GM23338 (cell line): ENCODE data around the gene CIT. TPM values are rescaled to one million over a fixed set of nuclear protein-coding genes. Genes with fewer than 3 reads are reported as not detected.
A peak's percentile ranks its signal among the peaks of the same experiment; 100 is the strongest.

ENCODE experiments used
- ATAC-seq: fragments of 200-7000 bp; cut with Tn5 transposase; 3 replicates; pipeline ENCODE4 v1.9.1; 2020
- DNase-seq: peaks from one replicate; pipeline ENCODE4 v3.0.0-alpha.2; 2015; ENCODE audit warnings: low spot score
- H2AFZ ChIP-seq: fragments of 200-600 bp; sonication (generic); 2 replicates; pipeline ENCODE4 v1.8.0; 2016; ENCODE audit warnings: antibody characterized with exemption, mild to moderate bottlenecking, moderate library complexity
- H3F3A ChIP-seq: fragments of 200-600 bp; sonication (generic); replicated peaks from 2 replicates; pipeline ENCODE4 v1.8.0; 2017; ENCODE audit warnings: antibody characterized with exemption, mixed run types, low read depth
- H3K27ac ChIP-seq: fragments of 200-600 bp; sonication (generic); 2 replicates; pipeline ENCODE4 v1.6.1; 2016; ENCODE audit warnings: low read depth
- H3K27me3 ChIP-seq: fragments of 200-600 bp; sonication (generic); 2 replicates; pipeline ENCODE4 v1.8.0; 2016; ENCODE audit warnings: mild to moderate bottlenecking, mixed run types, moderate library complexity; ENCODE audit not compliant: insufficient read depth
- H3K36me3 ChIP-seq: fragments of 200-600 bp; sonication (generic); 2 replicates; pipeline ENCODE4 v1.8.0; 2016; ENCODE audit warnings: mild to moderate bottlenecking; ENCODE audit not compliant: insufficient read depth
- H3K4me1 ChIP-seq: fragments of 200-600 bp; sonication (generic); 2 replicates; pipeline ENCODE4 v1.8.0; 2016; ENCODE audit warnings: mild to moderate bottlenecking, moderate library complexity; ENCODE audit not compliant: insufficient read depth
- H3K4me2 ChIP-seq: fragments of 200-600 bp; sonication (generic); 2 replicates; pipeline ENCODE4 v1.7.1; 2017; ENCODE audit warnings: mixed run types
- H3K4me3 ChIP-seq: fragments of 200-600 bp; sonication (generic); 2 replicates; pipeline ENCODE4 v1.6.1; 2016; ENCODE audit warnings: mixed run types
- H3K79me2 ChIP-seq: fragments of 200-600 bp; sonication (generic); replicated peaks from 2 replicates; pipeline ENCODE4 v1.8.0; 2017; ENCODE audit warnings: mild to moderate bottlenecking; ENCODE audit not compliant: insufficient read depth
- H3K9me2 ChIP-seq: fragments of 200-600 bp; sonication (generic); 2 replicates; pipeline ENCODE4 v1.8.0; 2017; ENCODE audit not compliant: insufficient read depth
- H4K20me1 ChIP-seq: fragments of 200-600 bp; sonication (generic); replicated peaks from 2 replicates; pipeline ENCODE4 v1.8.0; 2017; ENCODE audit warnings: mild to moderate bottlenecking; ENCODE audit not compliant: insufficient read depth
- H3K27ac Mint-ChIP-seq: 2 replicates; pipeline ENCODE4 v1.8.0; 2020; ENCODE audit warnings: inconsistent platforms, mild to moderate bottlenecking, moderate library complexity, mixed read lengths
- H3K27me3 Mint-ChIP-seq: 3 replicates; pipeline ENCODE4 v1.8.0; 2022; ENCODE audit warnings: low read depth, mild to moderate bottlenecking, moderate library complexity, mixed read lengths, inconsistent platforms; ENCODE audit not compliant: insufficient read depth, poor library complexity
- H3K36me3 Mint-ChIP-seq: 3 replicates; pipeline ENCODE4 v1.8.0; 2021; ENCODE audit warnings: low read depth, mild to moderate bottlenecking, inconsistent platforms, moderate library complexity, mixed read lengths
- H3K4me1 Mint-ChIP-seq: 3 replicates; pipeline ENCODE4 v1.8.0; 2020; ENCODE audit warnings: mild to moderate bottlenecking, inconsistent platforms, mixed read lengths
- H3K4me3 Mint-ChIP-seq: 3 replicates; pipeline ENCODE4 v1.8.0; 2021; ENCODE audit warnings: moderate library complexity, mild to moderate bottlenecking, inconsistent platforms, mixed read lengths
- H3K9me3 Mint-ChIP-seq: 3 replicates; pipeline ENCODE4 v1.8.0; 2020; ENCODE audit warnings: moderate library complexity, mild to moderate bottlenecking, inconsistent platforms, mixed read lengths
- CREB1 ChIP-seq: fragments of 250-450 bp; sonication (Bioruptor Pico); IDR thresholded peaks from 2 replicates; pipeline ENCODE4 v1.5.0; 2020; ENCODE audit warnings: low read depth, mild to moderate bottlenecking, moderate library complexity
- EZH2phosphoT487 ChIP-seq: fragments of 200-600 bp; sonication (generic); IDR thresholded peaks from one replicate; pipeline ENCODE4 v1.8.1; 2018; ENCODE audit warnings: antibody characterized with exemption; ENCODE audit not compliant: unreplicated experiment
- JUNB ChIP-seq: IDR thresholded peaks from one replicate; pipeline ENCODE4 v1.6.1; 2016; ENCODE audit warnings: antibody characterized with exemption; ENCODE audit not compliant: unreplicated experiment
- NANOG ChIP-seq: IDR thresholded peaks from 2 replicates; pipeline ENCODE4 v1.6.1; 2016; ENCODE audit warnings: antibody characterized with exemption, borderline replicate concordance
- POLR2AphosphoS5 ChIP-seq: IDR thresholded peaks from 2 replicates; pipeline ENCODE4 v1.6.1; 2016; ENCODE audit warnings: antibody characterized with exemption, low read depth
- STAT1 ChIP-seq: IDR thresholded peaks from one replicate; pipeline ENCODE4 v1.6.1; 2016; ENCODE audit warnings: antibody characterized with exemption; ENCODE audit not compliant: unreplicated experiment
- polyA plus RNA-seq: library from polyadenylated mRNA; unstranded; fragments of >200 nt; fragmentation: Nextera tagmentation; extraction: Ambion mirVana; gene quantifications from 2 replicates; pipeline ENCODE4 v1.2.1, GENCODE V29; 2016
- total RNA-seq: library from RNA; depleted of rRNA; stranded (reverse); fragments of >200 nt; shearing (Covaris generic); gene quantifications from 2 replicates; pipeline ENCODE4 v1.2.3, GENCODE V29; 2014
- TF ChIP-seq, protein P1 (sequence below): IDR thresholded peaks from 2 replicates; pipeline ENCODE4 v1.6.1; 2016; ENCODE audit warnings: antibody characterized with exemption
- TF ChIP-seq, protein P2 (sequence below), 2 experiments: fragments of 200-600 bp in 1 of 2; sonication (generic) in 1 of 2; conservative IDR thresholded peaks; 2 replicates each; pipeline versions ENCODE4 v1.5.1 to v1.6.1; 2016 to 2017; ENCODE audit warnings: antibody characterized with exemption in 2 of 2, low read depth in 2 of 2, mild to moderate bottlenecking in 2 of 2, moderate library complexity in 1 of 2
- TF ChIP-seq, protein P3 (sequence below): fragments of 250-450 bp; sonication (Bioruptor Pico); IDR thresholded peaks from 2 replicates; pipeline ENCODE4 v1.5.0; 2020; ENCODE audit warnings: mild to moderate bottlenecking, moderate library complexity
- TF ChIP-seq, protein P4 (sequence below): IDR thresholded peaks from one replicate; pipeline ENCODE4 v1.6.1; 2018; ENCODE audit warnings: antibody characterized with exemption; ENCODE audit not compliant: unreplicated experiment

Gene CIT
- total and polyA plus RNA-seq, 2 experiments from 2014 or later: 9.7 to 47.8 TPM

DNA sequence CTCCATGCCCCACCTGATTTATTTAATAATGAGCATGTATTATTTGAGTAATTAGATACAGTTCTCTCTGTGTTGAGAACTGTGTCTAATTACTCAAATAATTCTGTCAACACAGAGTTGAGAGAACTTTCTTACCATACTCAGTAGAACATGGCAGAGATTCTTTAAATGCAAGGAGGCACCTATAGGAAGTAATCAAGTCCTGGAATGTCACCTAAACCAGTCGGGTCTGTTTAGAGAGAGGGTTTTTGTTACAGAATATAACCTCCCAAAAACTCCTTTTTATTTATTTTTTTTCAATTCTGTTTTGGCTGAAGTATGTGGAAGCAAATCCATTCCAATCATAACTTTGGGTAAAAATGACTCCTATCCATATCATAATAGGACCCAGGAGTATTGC is 37.5 kb upstream of the CIT start:
- Histone ChIP-seq H4K20me1 (no peaks in the 10 kb centered on the region), H3K27ac (peak overlapping the region; percentile 36; the same call in 1 of the 2 replicates), H3K27me3 (no peaks in the 10 kb centered on the region), H3K9me2 (no peaks in the 10 kb centered on the region), H3K36me3 (no peaks in the 10 kb centered on the region), H3K79me2 (no peaks in the 10 kb centered on the region), H3K4me3 (peak overlapping the region; percentile 3; the same call in 1 of the 2 replicates), H2AFZ (no peak overlapping the region), H3K4me1 (no peaks in the 10 kb centered on the region), H3K4me2 (peak overlapping the region; percentile 46), H3F3A (no peaks in the 10 kb centered on the region)
- H3K4me3 Mint-ChIP-seq: no peak overlapping the region
- peaks cover 7% of the 10 kb centered on the region; the same call in 2 of the 3 replicates for H3K9me3 Mint-ChIP-seq
- peak; percentile 53; the same call in 2 of the 3 replicates for ATAC-seq
- H3K27me3 Mint-ChIP-seq: peaks cover 3% of the 10 kb centered on the region
- 0 out of 3 replicates have a peak, but pooled peaks cover 3% of the 10 kb centered on the region for H3K4me1 Mint-ChIP-seq
- no peaks in the 10 kb centered on the region for H3K36me3 Mint-ChIP-seq
- peak overlapping the region; percentile 48; the same call in 1 of the 2 replicates for H3K27ac Mint-ChIP-seq
- peak; percentile 58 for DNase-seq
- TF ChIP-seq CREB1 (CRISPR knock-in tag) (no peak), EZH2phosphoT487 (no peak), NANOG (no peak), STAT1 (no peak), POLR2AphosphoS5 (no peak), JUNB (no peak)
- TF ChIP-seq, protein P1, sequence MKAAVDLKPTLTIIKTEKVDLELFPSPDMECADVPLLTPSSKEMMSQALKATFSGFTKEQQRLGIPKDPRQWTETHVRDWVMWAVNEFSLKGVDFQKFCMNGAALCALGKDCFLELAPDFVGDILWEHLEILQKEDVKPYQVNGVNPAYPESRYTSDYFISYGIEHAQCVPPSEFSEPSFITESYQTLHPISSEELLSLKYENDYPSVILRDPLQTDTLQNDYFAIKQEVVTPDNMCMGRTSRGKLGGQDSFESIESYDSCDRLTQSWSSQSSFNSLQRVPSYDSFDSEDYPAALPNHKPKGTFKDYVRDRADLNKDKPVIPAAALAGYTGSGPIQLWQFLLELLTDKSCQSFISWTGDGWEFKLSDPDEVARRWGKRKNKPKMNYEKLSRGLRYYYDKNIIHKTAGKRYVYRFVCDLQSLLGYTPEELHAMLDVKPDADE: no peak
- TF ChIP-seq, protein P2, sequence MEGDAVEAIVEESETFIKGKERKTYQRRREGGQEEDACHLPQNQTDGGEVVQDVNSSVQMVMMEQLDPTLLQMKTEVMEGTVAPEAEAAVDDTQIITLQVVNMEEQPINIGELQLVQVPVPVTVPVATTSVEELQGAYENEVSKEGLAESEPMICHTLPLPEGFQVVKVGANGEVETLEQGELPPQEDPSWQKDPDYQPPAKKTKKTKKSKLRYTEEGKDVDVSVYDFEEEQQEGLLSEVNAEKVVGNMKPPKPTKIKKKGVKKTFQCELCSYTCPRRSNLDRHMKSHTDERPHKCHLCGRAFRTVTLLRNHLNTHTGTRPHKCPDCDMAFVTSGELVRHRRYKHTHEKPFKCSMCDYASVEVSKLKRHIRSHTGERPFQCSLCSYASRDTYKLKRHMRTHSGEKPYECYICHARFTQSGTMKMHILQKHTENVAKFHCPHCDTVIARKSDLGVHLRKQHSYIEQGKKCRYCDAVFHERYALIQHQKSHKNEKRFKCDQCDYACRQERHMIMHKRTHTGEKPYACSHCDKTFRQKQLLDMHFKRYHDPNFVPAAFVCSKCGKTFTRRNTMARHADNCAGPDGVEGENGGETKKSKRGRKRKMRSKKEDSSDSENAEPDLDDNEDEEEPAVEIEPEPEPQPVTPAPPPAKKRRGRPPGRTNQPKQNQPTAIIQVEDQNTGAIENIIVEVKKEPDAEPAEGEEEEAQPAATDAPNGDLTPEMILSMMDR (conservative IDR thresholded peaks at IDR 0.05; ENCODE audit: low read depth in 2 of 2): no peak
- TF ChIP-seq, protein P3, sequence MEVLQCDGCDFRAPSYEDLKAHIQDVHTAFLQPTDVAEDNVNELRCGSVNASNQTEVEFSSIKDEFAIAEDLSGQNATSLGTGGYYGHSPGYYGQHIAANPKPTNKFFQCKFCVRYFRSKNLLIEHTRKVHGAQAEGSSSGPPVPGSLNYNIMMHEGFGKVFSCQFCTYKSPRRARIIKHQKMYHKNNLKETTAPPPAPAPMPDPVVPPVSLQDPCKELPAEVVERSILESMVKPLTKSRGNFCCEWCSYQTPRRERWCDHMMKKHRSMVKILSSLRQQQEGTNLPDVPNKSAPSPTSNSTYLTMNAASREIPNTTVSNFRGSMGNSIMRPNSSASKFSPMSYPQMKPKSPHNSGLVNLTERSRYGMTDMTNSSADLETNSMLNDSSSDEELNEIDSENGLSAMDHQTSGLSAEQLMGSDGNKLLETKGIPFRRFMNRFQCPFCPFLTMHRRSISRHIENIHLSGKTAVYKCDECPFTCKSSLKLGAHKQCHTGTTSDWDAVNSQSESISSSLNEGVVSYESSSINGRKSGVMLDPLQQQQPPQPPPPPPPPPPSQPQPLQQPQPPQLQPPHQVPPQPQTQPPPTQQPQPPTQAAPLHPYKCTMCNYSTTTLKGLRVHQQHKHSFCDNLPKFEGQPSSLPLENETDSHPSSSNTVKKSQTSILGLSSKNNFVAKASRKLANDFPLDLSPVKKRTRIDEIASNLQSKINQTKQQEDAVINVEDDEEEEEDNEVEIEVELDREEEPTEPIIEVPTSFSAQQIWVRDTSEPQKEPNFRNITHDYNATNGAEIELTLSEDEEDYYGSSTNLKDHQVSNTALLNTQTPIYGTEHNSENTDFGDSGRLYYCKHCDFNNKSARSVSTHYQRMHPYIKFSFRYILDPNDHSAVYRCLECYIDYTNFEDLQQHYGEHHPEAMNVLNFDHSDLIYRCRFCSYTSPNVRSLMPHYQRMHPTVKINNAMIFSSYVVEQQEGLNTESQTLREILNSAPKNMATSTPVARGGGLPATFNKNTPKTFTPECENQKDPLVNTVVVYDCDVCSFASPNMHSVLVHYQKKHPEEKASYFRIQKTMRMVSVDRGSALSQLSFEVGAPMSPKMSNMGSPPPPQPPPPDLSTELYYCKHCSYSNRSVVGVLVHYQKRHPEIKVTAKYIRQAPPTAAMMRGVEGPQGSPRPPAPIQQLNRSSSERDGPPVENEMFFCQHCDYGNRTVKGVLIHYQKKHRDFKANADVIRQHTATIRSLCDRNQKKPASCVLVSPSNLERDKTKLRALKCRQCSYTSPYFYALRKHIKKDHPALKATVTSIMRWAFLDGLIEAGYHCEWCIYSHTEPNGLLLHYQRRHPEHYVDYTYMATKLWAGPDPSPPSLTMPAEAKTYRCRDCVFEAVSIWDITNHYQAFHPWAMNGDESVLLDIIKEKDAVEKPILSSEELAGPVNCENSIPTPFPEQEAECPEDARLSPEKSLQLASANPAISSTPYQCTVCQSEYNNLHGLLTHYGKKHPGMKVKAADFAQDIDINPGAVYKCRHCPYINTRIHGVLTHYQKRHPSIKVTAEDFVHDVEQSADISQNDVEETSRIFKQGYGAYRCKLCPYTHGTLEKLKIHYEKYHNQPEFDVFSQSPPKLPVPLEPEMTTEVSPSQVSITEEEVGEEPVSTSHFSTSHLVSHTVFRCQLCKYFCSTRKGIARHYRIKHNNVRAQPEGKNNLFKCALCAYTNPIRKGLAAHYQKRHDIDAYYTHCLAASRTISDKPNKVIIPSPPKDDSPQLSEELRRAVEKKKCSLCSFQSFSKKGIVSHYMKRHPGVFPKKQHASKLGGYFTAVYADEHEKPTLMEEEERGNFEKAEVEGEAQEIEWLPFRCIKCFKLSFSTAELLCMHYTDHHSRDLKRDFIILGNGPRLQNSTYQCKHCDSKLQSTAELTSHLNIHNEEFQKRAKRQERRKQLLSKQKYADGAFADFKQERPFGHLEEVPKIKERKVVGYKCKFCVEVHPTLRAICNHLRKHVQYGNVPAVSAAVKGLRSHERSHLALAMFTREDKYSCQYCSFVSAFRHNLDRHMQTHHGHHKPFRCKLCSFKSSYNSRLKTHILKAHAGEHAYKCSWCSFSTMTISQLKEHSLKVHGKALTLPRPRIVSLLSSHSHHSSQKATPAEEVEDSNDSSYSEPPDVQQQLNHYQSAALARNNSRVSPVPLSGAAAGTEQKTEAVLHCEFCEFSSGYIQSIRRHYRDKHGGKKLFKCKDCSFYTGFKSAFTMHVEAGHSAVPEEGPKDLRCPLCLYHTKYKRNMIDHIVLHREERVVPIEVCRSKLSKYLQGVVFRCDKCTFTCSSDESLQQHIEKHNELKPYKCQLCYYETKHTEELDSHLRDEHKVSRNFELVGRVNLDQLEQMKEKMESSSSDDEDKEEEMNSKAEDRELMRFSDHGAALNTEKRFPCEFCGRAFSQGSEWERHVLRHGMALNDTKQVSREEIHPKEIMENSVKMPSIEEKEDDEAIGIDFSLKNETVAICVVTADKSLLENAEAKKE (CRISPR knock-in tag): no peak
- TF ChIP-seq, protein P4, sequence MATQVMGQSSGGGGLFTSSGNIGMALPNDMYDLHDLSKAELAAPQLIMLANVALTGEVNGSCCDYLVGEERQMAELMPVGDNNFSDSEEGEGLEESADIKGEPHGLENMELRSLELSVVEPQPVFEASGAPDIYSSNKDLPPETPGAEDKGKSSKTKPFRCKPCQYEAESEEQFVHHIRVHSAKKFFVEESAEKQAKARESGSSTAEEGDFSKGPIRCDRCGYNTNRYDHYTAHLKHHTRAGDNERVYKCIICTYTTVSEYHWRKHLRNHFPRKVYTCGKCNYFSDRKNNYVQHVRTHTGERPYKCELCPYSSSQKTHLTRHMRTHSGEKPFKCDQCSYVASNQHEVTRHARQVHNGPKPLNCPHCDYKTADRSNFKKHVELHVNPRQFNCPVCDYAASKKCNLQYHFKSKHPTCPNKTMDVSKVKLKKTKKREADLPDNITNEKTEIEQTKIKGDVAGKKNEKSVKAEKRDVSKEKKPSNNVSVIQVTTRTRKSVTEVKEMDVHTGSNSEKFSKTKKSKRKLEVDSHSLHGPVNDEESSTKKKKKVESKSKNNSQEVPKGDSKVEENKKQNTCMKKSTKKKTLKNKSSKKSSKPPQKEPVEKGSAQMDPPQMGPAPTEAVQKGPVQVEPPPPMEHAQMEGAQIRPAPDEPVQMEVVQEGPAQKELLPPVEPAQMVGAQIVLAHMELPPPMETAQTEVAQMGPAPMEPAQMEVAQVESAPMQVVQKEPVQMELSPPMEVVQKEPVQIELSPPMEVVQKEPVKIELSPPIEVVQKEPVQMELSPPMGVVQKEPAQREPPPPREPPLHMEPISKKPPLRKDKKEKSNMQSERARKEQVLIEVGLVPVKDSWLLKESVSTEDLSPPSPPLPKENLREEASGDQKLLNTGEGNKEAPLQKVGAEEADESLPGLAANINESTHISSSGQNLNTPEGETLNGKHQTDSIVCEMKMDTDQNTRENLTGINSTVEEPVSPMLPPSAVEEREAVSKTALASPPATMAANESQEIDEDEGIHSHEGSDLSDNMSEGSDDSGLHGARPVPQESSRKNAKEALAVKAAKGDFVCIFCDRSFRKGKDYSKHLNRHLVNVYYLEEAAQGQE: no peak
